HG03520 (cell line): ENCODE data around the gene CLCA4.
"Not testable (repeated sequence)": the region's sequence is repeated elsewhere in the genome, so short reads cannot be mapped to it uniquely, and the experiment has no call there.

Source experiments
- ATAC-seq: cut with Tn5 transposase; IDR thresholded peaks from one replicate; pipeline ENCODE4 v1.9.1; 2021; ENCODE audit warnings: mild to moderate bottlenecking, moderate library complexity; ENCODE audit not compliant: unreplicated experiment

Gene CLCA4

DNA sequence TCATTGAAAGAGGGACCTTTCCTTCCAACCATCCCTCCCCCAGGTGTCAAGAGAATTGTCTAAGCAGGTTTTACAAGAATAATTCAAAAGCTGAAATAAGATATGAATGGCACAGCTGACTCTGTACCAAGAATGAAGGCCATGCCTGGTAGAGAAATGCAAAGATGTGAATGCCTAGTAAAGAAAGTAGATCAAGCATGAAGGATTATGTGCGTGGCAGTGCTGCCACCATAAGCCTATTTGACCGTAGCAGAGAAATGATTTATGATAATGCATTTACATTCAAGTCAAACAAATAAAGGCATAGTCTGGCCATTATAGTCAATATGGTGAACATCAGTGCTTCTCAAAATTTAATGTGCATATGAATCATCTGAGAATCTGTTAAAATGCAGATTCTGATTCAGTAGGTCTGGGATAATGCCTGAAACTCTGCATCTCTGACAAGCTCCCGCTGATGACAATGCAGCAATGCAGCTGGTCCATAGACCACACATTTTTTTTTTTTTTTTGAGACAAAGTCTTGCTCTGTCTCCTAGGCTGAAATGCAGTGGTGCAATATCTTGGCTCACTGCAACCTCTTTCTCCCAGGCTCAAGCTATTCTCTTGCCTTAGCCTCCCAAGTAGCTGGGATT lies 16.6 kb upstream of the CLCA4 start:
- no peak for ATAC-seq

DNA sequence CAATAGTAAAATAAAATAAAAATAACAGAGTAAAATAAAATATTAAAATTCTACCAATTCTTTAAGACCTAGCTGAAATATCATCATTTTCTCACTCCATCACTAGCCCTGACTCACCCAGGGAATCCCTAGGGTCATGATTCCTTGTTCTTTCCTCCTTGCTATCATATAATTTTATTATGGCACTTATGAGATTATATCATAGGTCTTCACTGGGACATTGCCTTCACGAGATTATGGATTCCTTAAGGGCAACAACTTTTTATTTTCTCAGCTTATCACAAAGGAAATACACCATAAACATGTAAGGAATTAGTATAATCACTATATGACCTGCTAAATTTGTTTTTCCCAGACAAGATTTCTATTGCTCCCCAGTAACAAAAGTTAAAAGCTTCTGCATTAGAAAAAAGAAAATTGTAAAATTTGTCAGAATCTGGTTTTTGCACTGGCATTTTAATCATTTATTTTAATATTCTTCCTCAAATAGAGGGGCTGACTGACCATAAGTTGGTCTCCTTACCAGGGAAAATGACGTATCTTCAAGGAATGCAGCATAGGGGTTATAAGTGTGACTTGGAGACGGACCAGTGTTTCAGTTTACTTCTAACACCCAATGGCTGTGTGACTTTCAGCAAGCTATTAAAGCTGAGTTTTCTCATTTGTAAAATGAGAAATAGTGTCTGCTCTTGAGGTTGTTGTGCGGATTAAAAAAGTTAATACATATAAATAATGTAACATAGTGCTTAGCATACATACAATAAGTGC lies 8.8 kb upstream of the CLCA4 start:
- ATAC-seq: no peak

DNA sequence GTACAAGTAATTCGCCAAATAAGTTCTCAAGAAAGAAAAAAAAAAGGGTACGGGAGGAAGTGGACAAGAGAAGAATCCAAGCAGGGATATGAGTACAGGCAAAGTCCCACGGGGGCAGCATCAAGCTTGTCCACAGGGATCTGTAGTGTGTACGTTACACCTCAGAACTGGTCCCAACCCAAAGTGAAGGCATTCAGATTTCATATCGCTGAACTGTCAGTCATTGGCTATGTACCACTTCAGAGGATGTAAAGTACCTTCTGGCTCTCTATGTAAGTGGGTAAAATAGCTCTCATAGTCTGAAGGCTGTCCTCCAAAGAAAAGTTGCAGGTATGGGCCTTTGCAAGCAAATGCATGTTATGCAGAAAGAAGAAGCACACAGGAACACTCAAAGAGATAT lies 8.1 kb upstream of the CLCA4 start:
- no peak for ATAC-seq

DNA sequence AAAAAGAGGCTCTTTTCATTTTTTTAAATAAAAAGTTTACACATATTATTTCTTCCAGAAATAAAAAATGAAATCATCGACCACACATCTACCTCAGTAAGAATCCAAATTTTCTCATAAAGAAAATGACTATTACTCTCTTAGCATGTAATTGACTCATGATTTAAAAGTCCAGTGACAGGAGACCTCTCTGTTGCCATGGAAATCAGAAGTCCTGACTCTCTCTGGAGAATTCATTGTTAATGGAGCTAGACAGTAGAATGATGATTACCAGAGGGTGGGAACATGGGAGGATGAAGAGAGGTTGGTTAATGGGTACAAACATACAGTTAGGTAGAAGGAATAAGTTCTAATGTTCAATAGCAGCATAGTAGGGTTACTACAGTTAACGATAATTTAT lies 5.0 kb upstream of the CLCA4 start:
- ATAC-seq: no peak

DNA sequence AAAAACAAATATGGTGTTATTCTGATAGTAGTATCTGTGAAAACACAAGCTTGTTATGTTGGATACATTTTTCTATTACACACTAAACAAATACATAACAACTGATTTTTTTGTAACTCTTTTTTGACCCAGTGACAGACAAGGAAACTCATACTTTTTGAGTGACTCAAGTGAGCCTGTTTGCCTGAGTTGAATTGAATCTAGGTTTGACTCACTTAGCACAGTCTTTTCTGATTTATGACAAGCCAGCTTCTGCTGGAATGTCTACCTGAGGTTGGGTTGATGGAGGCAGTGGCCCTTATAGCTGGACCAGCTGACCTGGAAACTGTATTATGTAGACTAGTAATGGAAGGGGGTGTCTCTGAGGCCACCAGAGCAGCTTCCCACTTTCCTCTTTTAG lies 4.2 kb upstream of the CLCA4 start:
- ATAC-seq: no peak

DNA sequence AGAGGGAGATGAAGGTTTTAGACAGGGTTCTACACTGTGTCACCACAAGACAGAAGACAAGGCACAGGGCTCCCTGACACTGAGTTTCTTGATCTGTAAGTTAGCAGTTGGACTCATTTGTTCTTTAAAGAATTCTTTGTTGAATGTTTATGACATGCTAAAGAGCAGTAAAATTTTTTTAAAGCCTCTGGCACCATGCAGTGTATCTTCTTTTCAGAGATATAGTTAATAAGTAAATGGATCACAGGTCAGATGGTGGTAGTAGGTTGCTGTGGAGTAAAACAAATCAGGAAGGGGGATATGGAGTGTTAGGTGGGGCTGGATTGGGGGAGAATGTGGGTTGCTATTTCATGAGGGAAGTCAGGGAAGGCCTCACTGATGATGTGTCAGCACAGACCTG lies 2.0 kb downstream of the CLCA4 start:
- ATAC-seq: no peak

DNA sequence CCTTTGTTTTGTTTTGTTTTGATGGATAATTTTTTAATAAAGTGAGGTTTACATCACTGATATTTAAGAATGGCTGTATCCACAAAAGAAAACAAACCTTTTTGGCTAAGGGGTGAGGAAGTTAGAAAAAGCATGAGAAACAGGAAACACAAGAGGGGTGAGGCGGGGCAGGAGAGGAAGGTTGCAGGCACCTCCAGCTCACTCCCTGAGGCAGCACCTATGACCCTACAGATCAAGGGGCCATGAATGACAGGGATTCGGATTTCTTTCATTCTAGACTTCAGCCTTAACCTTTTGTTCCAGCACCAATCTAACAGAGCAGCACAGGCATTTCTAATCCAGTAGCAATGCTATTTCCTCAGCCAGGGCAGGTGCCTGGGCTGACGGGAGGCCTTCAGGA lies 4.4 kb downstream of the CLCA4 start:
- no peak for ATAC-seq

DNA sequence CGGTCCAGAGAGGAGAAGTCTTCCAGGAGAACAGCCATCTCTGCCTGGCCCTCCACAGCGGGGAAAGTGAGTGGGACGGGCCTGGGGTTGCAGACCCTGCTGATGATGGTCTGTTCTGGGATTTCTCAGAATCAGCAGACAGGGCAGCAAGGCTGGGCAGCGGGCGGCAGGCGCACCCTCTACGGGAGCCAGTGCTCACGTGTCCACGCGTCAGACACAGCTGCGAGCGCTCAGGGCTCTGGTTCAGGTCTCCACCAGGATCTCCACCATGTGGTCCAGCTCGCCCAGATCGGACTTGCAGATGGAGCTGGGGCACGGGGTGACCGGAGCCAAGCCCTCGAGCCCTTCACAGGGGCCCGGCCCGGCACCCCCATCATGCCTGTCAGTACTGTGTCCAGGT lies 5.5 kb downstream of the CLCA4 start:
- ATAC-seq: no peak

DNA sequence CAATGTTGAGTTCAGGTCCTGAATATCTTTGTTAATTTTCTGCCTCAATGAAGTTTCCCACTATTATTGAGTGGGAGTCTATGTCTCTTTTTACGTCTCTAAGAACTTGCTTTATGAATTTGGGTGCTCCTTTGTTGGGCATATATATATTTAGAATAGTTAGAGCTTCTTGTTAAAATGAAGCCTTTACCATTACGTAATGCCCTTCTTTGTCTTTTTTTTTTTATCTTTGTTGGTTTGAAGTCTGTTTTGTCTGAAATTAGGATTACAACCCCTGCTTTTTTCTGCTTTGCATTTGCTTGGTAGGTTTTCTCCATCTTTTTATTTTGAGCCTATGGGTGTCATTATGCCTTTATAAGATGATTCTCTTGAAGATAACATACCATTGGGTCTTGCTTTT lies 10.9 kb downstream of the CLCA4 start:
- no peak for ATAC-seq

DNA sequence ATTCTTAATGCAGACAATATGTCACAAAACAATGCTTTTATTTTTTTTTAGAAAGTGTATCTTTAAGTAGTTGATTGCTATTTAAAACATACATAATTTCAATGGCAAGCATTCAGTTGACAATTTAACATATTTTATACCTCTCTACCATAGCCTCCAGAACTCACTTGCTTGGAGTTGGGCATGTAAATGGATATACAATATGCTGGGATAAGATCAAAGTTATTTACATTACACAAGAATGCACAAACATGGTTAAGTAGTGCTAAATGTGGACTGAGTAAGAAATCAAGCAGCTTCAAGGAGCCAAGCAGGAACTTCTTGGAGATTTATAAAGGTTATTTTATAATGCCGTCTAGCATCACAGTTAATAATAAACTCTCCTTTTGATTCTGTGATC lies 17.0 kb downstream of the CLCA4 start:
- no peak for ATAC-seq

DNA sequence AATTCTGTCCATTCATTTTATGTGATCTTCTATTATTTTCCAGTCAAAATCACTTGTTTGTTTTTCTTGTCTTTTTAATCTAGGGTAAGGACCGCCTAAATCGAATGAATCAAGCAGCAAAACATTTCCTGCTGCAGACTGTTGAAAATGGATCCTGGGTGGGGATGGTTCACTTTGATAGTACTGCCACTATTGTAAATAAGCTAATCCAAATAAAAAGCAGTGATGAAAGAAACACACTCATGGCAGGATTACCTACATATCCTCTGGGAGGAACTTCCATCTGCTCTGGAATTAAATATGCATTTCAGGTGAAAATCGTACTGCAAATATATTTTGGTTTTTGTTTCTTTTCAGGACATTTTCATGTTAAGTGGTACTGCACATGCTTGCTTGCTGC lies 20.5 kb downstream of the CLCA4 start:
- no peak for ATAC-seq

DNA sequence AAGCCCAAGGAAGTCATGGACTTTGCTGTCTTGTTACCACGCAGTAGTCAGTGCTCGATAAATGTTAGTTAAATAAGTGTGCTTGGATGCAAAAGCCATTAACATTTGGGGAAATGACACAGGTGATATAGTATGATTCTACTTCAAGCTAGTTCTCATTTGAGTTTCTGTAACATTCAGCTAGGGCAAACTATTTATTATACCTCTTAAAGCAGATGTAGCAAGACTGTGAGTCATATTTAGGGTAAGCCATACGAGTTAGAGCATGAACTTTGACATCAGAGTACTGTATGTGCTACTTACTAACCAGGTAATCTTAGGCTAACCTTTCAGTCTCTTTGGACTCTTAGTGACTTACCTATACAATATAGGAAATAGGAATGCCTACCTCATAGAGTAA lies 21.0 kb downstream of the CLCA4 start:
- no peak for ATAC-seq

DNA sequence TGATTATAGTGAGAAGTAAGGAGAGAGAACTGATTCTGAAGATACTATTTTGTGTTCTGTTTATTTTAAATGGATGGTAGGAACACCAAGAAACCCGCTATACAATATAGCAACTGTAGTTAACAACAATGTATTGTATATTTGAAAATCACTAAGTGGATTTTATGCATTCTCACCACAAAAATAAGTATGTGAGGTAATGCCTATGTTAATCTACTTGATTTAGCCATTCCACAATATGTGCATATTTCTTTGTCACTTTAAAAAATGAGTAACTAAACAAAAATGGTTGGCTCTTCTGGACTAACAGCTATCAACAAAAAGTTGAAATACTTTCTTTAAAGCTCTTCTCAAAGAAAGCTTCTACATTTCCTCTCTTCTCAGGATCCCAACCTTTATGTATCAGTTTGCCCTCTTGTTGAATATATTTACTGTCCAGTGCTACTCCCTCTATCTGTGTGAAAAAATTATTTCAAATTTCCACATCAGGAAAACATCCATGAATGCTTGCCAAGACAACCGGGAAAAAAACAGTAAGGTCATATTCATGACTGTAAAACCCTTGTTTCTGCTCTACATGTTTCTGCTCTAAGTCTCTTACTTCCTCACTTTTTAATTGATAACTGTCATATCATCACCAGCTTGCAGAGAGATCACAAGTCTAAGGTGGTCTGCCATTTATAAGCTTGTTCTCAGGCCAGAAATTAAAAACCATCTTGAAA lies 27.0 kb downstream of the CLCA4 start:
- no peak for ATAC-seq

DNA sequence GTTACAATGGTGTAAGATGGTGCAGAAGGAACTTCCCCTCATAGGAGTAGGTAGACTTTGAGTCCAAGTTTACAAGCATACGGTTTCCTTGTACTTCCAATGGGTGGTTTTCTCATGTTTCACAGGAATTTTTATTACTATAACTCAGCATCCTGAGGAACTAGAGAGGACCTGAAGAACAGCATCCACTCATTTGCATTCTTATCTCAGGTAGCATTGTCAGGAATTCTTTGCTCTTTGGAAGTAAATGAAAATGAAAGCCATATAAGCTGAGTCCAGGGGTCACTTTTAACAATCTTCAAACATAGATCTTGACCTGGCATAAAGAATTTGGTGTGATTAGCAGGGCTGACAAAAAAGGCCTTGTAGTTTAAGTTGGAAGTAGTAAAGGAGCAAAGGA lies 34.4 kb downstream of the CLCA4 start:
- no peak for ATAC-seq

DNA sequence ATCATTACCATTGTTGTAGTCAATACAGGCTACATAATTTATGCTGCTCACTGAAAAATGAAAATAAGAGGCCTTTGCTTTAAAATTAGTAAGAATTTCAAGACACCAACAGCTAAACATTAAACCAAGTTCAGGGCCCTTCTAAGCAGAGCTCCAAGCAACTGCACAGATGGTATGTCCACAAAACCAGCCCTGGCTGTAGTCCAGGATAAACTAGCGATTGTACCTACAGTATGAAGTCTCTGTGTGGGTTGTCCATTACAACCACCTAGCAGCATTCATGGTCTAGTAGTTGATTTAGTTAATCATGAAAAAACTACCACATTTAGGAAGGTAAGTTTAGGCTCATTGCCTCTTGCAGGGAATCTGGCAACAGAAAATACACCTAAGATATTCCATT lies 35.3 kb downstream of the CLCA4 start:
- ATAC-seq: no peak

DNA sequence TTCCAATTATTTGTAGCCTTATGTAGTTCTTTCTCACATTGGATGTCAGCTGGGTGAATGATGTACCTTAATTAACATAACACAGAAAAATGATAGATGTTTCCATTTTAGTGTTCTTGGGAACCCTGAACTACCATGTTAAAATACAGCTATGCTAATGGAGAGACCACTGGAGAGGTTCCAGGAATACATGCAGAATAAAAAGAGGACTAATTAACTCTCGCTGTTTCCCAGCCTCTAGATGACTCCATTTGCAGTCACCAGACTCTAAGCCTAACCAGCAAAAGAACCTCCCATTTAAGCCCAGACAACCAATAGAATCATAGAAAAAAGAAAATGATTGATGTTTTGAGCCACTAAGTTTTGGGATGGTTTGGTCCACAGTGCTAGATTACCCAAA lies 36.2 kb downstream of the CLCA4 start:
- no peak for ATAC-seq

DNA sequence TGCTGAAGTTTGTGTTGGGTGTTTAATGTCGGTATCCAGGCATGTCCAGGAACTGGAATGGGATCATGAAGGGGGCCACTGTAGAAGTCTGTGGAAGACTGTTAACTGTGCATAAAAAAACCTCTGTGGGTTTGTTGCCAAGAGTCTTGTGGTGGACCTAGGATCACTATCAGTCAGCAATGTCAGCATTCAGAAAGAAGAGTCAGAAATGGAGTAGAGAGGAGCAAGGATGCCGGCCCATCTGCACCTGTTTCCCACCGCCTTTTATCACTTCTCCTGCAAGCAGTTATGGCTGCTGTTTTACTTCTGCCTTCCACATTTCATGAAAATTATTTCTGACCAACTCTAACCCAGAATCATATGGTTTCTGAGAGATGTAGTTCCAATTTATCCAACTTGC lies 36.7 kb downstream of the CLCA4 start:
- no peak for ATAC-seq

DNA sequence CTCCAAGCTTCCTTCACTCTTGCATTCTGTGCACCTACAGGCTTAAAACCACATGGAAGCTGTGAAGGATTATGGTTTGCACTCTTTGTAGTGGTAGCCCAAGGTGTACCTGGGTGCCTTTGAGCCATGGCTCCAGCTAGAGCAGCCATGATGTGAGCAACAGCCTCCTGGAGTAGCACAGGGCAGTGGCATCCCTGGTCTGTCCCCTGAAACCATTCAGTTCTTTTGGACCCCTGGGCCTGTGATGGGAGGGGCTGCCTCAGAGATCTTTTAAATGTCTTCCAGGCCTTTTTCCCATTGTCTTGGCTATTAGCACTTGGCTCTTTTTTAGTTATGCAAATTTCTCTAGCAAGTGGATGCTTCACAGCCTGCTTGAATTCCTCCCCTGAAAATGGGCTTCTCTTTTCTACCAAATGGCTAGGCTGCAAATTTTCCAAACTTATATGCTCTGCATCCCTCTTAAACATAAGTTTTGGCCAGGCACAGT lies 47.4 kb downstream of the CLCA4 start:
- no peak for ATAC-seq

DNA sequence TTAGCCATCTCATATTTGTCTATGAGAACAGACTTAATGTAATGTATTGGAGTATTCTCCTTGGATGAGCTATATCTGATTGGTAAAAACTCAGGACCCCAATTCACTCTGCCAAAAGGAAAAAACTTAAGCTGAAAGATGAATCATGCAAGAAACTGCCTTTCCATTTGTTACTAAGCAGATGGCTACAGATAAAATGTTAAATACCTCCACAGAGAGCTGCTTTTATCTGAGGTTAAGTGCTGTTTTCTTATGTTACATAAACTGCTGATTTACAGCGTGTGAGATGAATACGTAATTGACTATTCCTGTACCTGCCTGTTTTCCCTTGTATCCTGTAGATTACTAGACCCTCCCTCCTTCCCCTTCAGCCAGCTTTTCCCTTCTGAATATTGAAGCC lies 49.3 kb downstream of the CLCA4 start:
- ATAC-seq: no peak

DNA sequence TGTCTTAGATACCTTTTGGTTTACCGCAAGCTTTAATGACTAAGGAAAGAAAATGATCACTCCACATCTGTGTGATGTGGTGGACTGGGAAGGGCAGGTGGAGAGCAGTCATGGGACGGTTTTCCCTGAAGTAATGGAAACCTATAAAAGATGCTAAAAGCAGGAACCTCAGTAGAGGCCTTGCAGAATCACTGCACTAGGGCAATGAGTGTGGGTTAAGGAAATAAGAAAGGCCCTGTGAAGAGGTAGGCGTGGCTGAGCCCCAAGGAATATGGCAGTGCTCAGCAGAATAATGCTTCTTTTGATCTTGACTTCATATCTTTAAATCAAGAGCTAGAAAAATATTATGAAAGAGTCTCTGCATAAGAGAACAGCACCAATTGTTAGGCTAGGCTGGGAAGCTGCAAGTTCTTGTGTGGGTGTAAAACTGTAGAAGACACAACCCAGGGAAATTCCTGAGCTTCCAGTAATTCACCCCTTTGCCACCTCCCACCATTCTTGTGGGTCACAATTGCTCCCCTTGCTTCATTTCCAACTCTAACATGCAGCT lies 49.9 kb downstream of the CLCA4 start:
- ATAC-seq: no peak

DNA sequence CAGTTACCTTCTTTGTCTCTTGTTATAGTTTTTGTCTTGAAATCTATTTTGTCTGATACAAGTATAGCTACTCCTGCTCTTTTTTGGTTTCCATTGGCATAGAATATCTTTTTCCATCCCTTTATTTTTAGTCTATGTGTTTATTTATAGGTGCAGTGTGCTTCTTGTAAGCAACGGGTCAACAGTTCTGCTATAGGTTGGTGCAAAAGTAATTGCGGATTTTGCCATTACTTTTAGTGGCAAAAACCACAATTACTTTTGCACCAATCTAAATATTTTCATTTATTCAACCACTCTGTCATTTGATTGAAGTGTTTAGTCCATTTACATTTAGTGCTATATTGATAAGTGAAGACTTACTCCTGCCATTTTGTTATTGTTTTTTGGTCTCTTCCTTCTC lies 59.2 kb downstream of the CLCA4 start:
- not testable (repeated sequence) for ATAC-seq

DNA sequence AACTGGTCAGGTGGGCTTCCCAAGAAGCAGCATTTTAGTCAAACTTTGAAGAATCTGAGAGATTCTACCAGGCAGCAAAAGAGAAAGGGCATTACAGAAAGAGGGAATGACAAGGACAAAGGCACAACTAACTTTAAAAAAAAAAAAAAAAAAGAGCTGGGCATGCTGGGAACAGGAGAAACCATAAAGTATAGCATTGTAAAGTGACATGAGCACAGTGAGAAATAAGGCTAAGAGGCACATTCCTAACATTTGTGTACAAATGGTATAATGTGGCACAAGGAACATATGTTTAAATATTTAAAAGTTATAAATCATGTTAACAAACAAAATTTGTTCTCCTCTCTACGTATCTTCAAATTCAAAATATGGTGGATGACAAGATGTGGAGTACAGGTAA lies 69.6 kb downstream of the CLCA4 start:
- no peak for ATAC-seq
